Measurements from ENCODE around the gene PRDM12.
"Not testable (repeated sequence)": the region's sequence is repeated elsewhere in the genome, so short reads cannot be mapped to it uniquely, and the experiment has no call there.

The PRDM12 gene

GRCh38 chr9:130665431-130666392, 1.3 kb downstream of the PRDM12 start:
- no peak for DNase-seq (ENCODE audit: low read depth)

GRCh38 chr9:130666393-130667119, 2.2 kb downstream of the PRDM12 start:
- no peak for DNase-seq (ENCODE audit: low read depth)

GRCh38 chr9:130667120-130667435, 2.7 kb downstream of the PRDM12 start:
- DNase-seq (ENCODE audit: low read depth): no peak

- no peak for DNase-seq (ENCODE audit: low read depth)
These were observed 3.8 kb downstream of the PRDM12 start for GRCh38 chr9:130668196-130668595.

- no peak for DNase-seq (ENCODE audit: low read depth)
These were observed 4.3 kb downstream of the PRDM12 start for GRCh38 chr9:130668659-130669058.

- DNase-seq (ENCODE audit: low read depth): no peak
These were observed 5.6 kb downstream of the PRDM12 start for GRCh38 chr9:130669965-130670364.

GRCh38 chr9:130670644-130671043, 6.2 kb downstream of the PRDM12 start:
- no peak for DNase-seq (ENCODE audit: low read depth)

- no peak for DNase-seq (ENCODE audit: low read depth)
These were observed 8.1 kb downstream of the PRDM12 start for GRCh38 chr9:130672466-130672865.

GRCh38 chr9:130672933-130673615, 8.7 kb downstream of the PRDM12 start:
- DNase-seq (ENCODE audit: low read depth): no peak

- DNase-seq (ENCODE audit: low read depth): no peak
These were observed 11.0 kb downstream of the PRDM12 start for GRCh38 chr9:130675396-130675795.

- DNase-seq (ENCODE audit: low read depth): no peak
These were observed 12.9 kb downstream of the PRDM12 start for GRCh38 chr9:130677252-130677651.

GRCh38 chr9:130680836-130681768, 16.7 kb downstream of the PRDM12 start:
- DNase-seq (ENCODE audit: low read depth): peak; percentile 85

GRCh38 chr9:130681769-130682420, 17.5 kb downstream of the PRDM12 start:
- no peak for DNase-seq (ENCODE audit: low read depth)

GRCh38 chr9:130682421-130683121, 18.2 kb downstream of the PRDM12 start:
- no peak for DNase-seq (ENCODE audit: low read depth)

- no peak for DNase-seq (ENCODE audit: low read depth)
These were observed 20.7 kb downstream of the PRDM12 start for GRCh38 chr9:130685104-130685503.

- DNase-seq (ENCODE audit: low read depth): not testable (repeated sequence)
These were observed 21.6 kb downstream of the PRDM12 start for GRCh38 chr9:130685945-130686344.

- no peak for DNase-seq (ENCODE audit: low read depth)
These were observed 23.2 kb downstream of the PRDM12 start for GRCh38 chr9:130687615-130688014.

- no peak for DNase-seq (ENCODE audit: low read depth)
These were observed 23.7 kb downstream of the PRDM12 start for GRCh38 chr9:130688072-130688471.

GRCh38 chr9:130689572-130689936, 25.2 kb downstream of the PRDM12 start:
- DNase-seq (ENCODE audit: low read depth): no peak

- no peak for DNase-seq (ENCODE audit: low read depth)
These were observed 25.7 kb downstream of the PRDM12 start for GRCh38 chr9:130689937-130690700.

All from HS-27A (cell line).